ENCODE measurements around the gene ATF1.

The ATF1 gene

DNA sequence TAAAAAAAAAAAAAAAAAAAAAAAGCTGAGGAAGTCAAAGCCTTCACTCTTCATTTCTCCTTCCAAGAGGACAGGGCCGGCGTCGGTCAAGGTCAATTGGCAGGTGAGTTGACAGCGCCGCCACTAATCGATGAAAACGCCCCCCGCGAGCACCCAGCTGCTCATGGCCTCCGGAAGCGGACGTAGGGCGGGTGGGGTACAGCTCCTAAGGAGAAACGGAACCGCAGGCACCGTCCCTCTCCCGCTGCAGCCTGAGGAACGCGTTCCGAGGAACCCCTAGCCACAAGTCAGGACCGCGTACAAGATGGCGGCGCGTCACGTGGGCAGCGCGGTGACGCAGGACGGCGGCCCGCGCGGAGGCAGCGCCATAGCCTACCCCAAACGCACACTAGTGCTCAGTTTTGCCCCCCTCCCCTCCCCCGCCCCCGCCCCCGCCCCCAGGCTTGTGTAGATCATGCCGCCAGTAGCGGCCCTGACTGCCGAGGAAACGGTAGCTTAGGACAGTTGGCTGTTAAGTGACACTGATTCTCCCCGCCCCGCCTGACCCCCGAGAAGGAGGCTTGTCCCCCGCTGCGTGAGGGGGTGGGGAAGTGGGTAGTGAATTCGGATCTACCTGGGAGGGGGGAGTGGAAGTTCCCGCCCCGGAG lies at the start of gene ATF1:
Gene ATF1 (plus strand): TSS at position 463 of the 647 bp plus-strand sequence. CDS start 16,045 bp downstream, outside the sequence.
- TF ChIP-seq, protein P1, sequence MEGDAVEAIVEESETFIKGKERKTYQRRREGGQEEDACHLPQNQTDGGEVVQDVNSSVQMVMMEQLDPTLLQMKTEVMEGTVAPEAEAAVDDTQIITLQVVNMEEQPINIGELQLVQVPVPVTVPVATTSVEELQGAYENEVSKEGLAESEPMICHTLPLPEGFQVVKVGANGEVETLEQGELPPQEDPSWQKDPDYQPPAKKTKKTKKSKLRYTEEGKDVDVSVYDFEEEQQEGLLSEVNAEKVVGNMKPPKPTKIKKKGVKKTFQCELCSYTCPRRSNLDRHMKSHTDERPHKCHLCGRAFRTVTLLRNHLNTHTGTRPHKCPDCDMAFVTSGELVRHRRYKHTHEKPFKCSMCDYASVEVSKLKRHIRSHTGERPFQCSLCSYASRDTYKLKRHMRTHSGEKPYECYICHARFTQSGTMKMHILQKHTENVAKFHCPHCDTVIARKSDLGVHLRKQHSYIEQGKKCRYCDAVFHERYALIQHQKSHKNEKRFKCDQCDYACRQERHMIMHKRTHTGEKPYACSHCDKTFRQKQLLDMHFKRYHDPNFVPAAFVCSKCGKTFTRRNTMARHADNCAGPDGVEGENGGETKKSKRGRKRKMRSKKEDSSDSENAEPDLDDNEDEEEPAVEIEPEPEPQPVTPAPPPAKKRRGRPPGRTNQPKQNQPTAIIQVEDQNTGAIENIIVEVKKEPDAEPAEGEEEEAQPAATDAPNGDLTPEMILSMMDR (IDR thresholded peaks at IDR 0.05; ENCODE audit: borderline replicate concordance, control extremely low read depth, extremely low read depth, insufficient read depth, missing control alignments): no peak
- in situ Hi-C loops (cut with MboI; ENCODE audit: low sequenced_read_pairs, unreplicated experiment): no loop called here
- DNase-seq (ENCODE audit: low spot score): peak; percentile 94

DNA sequence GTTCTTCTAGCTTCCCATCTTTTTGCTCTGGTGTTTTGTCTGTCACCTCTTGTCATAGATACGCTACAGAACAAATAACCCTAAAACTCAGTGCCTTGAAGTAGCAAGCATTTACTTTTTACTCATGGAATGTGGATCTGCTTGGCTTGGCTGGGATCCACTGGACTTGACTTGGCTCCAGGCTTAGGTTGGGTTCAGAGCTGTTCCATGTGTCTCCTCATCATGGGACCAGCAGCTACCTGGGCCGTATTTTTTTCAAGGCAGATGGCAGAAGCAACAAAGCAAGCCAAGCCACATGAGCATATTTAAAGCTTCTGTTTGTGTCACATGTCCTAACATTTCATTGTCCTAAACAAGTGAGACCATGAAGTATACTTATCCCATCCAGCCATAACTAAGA lies 48.7 kb upstream of the ATF1 start:
- no peak for DNase-seq (ENCODE audit: low spot score)
- in situ Hi-C loops (cut with MboI; ENCODE audit: low sequenced_read_pairs, unreplicated experiment): no loop called here
- TF ChIP-seq, protein P1 (IDR thresholded peaks at IDR 0.05; ENCODE audit: borderline replicate concordance, control extremely low read depth, extremely low read depth, insufficient read depth, missing control alignments): no peak

DNA sequence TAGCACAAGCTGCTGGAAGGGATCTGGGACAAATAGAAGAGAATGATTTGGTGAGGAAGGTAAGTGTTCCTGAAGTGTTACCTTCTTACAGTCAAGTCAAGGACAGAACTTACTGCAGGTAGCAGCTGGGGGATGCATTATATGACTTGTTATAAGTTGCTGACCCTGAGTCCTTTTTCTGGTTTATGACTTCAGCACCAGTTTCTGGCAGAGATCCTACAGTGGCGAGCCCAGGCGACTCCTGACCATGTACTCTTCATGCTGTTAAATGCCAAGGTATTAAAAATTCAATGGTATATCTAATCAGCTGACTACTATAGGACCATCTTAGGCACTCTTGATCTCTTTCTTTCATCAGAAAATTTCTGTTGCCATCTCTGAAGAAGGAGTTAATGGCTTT lies 45.1 kb upstream of the ATF1 start:
- no peak for DNase-seq (ENCODE audit: low spot score)
- TF ChIP-seq, protein P1 (IDR thresholded peaks at IDR 0.05; ENCODE audit: borderline replicate concordance, control extremely low read depth, extremely low read depth, insufficient read depth, missing control alignments): no peak
- in situ Hi-C loops (cut with MboI; ENCODE audit: low sequenced_read_pairs, unreplicated experiment): no loop called here

DNA sequence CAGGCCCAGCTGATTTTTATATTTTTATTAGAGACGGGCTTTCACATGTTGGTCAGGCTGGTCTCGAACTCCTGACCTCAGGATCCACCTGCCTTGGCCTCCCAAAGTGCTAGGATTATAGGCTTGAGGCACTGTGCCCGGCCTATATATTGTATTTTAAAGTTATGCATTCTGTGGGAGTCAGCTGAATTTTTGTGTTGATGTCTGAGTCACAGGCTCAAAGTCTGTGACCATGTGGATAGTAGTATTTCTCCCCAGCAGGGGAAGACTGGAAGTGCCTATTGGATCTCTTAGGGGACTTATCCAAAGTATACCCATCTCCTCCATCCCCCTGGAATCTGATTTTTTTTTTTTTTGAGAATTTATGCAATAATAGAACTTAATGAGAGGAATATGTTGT lies 43.8 kb upstream of the ATF1 start:
- TF ChIP-seq, protein P1 (IDR thresholded peaks at IDR 0.05; ENCODE audit: borderline replicate concordance, control extremely low read depth, extremely low read depth, insufficient read depth, missing control alignments): no peak
- in situ Hi-C loops (cut with MboI; ENCODE audit: low sequenced_read_pairs, unreplicated experiment): no loop called here
- DNase-seq (ENCODE audit: low spot score): no peak

DNA sequence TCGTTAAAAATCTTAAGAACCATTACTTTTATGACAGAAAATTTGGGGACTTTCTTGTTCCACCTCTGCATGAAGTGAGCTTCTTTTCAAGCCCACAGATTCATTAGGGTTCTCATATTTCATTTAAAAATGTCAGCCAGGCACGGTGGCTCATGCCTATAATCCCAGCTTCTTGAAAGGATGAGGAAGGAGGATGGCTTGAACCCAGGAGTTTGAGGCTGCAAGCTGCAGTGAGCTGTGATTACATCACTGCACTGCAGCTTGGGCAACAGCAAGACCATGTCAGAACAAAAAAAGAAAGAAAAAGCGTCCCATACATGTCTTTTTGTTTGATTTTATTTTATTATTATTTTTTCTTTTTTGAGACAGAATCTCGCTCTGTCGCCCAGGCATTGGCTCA lies 43.4 kb upstream of the ATF1 start:
- no peak for DNase-seq (ENCODE audit: low spot score)
- TF ChIP-seq, protein P1 (IDR thresholded peaks at IDR 0.05; ENCODE audit: borderline replicate concordance, control extremely low read depth, extremely low read depth, insufficient read depth, missing control alignments): no peak
- in situ Hi-C loops (cut with MboI; ENCODE audit: low sequenced_read_pairs, unreplicated experiment): no loop called here

DNA sequence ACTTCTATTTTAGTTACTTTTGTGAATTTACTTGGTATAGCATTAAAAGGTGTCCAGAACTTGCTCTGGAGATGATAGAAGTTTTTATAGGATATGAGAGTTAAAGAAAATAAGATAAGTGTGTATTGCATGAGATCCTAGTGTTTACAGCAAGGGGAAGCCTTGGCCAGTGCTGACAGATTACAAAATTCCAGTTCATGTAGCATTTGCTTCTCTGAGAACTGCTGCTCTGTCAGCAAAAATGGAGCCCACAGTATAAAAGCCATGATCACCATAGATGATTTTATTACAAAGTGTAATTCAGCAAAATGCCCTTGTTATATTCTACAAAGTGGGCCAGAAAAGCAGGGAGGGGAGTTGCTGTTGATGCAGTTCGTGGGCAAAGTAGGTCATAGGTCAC lies 40.0 kb upstream of the ATF1 start:
- TF ChIP-seq, protein P1 (IDR thresholded peaks at IDR 0.05; ENCODE audit: borderline replicate concordance, control extremely low read depth, extremely low read depth, insufficient read depth, missing control alignments): no peak
- no peak for DNase-seq (ENCODE audit: low spot score)
- in situ Hi-C loops (cut with MboI; ENCODE audit: low sequenced_read_pairs, unreplicated experiment): no loop called here
